Activated CD4-positive, alpha-beta T cell treated with anti-CD3 and anti-CD28 coated beads for 24 hours (primary cell): ENCODE results near the gene MEIS2.

ENCODE experiments used
- DNase-seq, 2 donors: peaks; one replicate each; pipeline ENCODE4 v3.0.0-alpha.2; 2020; ENCODE audit warnings: low read depth in 2 of 2

Gene MEIS2

DNA sequence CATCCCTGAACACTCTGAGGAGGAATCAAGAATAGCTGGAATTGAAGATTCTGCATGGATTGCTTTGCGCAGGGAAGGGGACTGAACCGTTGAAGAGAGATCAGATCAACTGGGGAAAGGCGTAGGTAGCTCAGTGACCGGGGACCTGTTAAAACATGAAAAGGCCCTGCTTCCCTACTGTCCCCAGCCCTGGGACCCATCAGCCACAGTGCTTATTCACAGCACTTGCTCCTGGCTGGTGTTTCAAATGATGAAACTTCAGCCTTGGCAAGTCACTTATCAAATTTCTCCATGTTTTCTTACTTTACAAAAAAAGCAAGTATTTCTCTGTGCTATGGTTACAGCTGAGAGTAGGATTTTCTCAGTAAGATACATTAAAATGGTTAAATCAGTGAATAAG lies 199.3 kb downstream of the MEIS2 start:
- no peak for DNase-seq

DNA sequence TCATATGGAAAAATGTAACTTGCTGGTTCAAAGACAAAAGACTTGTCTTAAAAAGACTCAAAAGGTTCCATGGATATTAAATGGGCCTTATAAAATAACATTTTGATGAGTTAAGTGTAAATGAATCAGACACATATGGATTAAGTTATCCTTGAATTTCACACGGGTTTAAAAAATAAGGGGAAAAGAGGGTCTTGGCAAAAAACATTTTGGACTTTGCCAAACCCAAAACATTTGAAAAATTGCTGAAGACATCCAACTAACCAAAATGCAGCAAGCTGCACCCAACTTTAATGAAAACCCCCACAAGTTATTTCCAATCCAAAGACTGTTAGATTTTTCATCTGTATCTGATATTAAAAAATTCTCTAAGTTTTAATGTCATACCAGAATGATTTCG lies 200.7 kb downstream of the MEIS2 start:
- DNase-seq, result no peak

GRCh38 chr15:36898536-36899126 lies 201.7 kb downstream of the MEIS2 start:
- no peak for DNase-seq

GRCh38 chr15:36897834-36898233 lies 202.5 kb downstream of the MEIS2 start:
- DNase-seq, result no peak

DNA sequence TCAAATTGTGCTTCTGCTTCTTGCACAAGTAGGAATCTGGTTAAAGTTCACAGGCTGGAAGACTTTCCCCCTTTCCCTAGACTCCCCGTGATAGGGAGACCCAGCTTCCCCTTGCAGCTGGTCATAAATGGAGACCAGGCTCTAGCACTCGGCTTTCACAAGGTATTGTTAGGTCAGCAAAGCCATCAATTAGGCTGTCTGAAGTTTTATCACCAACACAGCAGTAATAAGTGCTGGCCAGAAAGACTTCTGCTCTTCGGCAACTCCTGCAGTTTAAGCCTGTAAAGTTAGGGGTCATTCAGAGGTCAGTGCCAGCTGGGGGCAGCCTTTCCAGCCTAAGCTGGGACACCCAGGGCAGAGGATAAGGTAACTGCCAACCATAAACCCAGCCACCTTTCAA lies 203.4 kb downstream of the MEIS2 start:
- no peak for DNase-seq

DNA sequence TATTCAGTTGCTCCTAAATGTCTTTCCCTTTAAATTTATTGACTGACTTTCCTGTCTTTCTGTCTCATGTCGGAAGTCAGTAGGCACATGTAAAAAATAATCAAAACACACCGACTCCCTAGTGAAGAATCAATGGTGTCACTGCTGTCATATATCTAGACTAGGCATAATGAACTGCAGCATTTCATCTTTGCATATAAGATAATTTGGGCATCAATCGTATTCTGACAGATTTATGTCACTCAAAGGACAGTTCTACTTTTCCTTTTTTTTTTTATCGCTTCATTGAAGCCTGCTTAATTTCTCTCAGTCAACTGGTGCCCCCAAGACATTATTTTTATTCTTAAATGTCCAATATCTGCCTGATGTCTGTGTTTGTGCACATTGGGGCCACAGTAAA lies 206.3 kb downstream of the MEIS2 start:
- no peak for DNase-seq

DNA sequence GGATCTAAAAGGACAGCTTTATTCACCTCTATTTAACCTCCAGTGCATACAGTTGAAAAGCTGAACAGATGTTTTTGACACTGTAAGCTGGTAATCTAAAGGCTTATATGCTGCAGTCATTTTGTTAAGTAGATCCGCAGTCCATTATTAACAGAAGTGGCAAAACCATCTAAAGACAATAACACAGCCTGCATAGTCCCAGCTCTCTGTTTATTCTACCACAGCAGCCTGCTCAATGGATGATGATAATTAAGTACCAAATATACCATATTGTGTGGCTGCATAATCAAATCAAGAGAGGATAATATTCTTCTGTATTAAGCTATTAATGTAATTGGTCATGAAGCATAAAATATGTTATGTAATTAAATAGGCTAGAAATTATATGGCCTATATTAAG lies 207.1 kb downstream of the MEIS2 start:
- no peak for DNase-seq

DNA sequence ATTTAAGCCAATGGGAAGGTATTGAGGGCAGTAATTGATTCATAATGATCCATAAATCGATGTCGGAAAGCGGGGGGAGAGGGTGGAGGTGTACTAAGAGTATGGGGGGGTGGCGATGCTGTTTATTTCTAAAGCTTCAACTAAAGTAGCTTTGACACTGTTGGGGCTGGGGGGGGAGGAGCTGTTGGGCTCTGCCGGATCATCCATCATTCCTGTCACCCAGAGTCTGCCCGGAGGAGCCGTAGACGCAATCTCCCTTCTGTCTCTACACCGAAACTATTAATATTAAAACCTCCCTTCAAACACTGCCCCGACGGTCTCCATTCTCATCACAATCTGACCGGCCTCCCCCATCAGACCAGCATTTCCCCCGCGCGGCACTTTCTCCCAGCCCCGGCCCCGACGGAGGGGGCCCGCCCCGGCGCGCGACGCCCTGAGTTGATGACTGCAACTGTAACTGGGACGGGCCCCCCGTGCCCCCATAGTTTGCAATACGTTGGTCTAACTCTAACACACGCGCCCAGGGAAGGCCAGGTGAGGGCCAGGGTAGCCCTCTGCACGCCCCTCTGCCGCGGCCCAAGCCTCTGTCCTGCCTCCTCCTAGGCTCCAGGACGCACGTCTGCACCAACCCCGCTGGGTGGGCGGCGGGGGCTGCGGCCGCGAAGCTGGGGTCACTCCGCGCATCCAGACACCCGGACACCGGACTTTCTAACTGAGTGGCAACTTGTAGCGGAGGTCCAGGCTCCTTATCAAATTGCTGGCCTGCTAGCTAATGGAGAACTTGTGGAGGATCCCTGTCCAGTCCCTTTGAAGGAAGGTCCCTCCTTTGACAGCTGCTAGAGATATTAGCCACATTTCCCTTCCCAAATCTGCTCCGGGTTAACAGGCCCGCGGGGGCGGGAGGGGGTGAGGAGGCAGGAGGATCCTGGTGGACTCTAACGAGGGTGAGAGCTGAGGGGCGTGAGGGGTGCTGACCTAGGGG lies 212.0 kb downstream of the MEIS2 start:
- no peak for DNase-seq

GRCh38 chr15:36887214-36887961 lies 213.0 kb downstream of the MEIS2 start:
- no peak for DNase-seq

- no peak for DNase-seq
Observed at GRCh38 chr15:36886701-36887100, 213.6 kb downstream of the MEIS2 start.

GRCh38 chr15:36886191-36886590 lies 214.2 kb downstream of the MEIS2 start:
- no peak for DNase-seq

DNA sequence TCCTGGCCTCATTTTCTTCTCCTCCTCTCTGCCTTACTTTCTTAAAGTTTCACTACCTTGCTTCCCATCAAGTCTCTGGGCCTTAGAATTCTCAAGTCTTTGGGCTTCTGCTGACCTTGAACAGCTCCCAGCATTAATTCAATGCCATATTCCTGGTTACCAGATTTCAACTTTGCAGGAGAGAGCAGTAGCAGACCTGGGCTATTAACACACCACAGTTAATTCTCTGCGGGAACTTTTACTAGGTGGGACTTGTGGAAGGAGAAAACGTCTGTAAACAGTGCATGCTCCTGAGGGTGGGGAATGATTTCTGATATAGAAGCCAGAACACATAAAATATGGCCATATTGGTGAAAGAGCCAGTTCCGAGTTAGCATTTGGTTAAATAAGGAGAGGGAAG lies 214.6 kb downstream of the MEIS2 start:
- DNase-seq, result no peak

DNA sequence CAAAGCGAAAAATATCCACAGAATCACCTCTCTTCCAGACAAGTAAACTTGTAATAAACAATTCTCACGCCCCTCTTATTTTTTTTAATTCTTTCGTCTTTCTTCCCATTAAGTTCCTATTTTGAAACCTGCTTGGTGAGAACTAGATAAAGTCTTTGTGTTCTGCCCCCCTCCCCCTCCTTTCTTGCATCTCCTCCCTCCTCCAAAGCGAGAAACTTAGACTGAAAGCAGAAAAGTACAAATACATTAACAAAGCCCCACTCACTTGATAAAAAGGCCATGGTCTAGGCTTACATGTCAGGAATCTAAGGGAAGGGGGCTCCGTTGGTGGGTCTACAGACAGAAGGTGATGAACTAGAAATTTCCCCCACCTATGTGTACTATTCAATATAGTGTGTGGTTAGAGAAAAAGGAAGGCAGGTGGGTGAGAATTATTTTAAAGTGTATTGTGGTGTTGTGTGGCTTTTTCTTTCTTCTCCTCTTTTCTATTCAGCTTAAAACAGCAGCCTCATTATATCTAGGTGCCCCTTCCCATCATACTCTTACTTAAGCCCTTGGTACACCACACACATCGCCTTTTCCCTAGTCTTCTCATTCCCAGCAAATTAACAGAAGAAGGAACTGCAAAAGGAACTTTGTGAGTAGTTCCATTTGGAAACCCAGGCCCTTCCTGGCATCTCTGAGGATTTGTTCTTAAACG lies 215.3 kb downstream of the MEIS2 start:
- no peak for DNase-seq

GRCh38 chr15:36884518-36884875 lies 215.9 kb downstream of the MEIS2 start:
- no peak for DNase-seq

DNA sequence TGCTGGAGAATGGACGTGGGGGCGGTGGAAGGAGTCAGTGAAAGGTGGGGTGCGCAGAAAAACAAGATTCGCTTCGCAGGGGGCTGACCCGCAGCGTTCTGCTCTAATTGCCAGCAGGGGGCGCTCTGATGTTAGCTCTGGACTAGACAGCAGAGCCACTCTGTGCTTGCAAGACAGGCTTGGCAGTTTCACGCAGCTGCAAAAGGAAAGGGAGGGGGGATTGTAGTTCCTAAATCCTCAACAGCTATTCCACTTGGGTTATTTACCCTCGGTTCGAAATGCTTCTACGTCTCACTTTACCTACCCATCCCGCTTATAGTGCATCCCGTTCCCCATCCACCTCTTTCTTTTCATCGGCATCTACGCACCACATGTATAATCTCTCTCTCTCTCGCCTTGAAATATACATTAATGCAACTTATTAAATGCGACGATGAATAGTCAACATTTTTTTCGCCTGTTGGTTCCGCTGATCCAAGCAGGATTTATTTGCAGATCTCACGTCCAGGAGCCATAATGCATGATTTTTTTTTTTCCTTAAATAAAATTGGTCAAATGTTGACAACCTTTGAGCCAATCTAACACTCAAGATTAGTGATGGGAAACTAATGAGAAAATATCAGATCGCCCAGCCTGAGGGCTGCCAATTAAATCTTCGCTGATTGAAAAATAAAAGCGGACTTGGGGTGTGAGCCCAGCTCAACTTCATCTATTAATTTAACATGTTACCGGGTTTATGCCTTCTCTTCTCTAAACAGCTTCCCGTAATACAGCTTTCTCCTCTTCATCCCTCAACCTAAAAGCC lies 216.4 kb downstream of the MEIS2 start:
- DNase-seq, result peak; percentile 23 to 67

- no peak for DNase-seq
Observed at GRCh38 chr15:36882487-36883131, 217.7 kb downstream of the MEIS2 start.

GRCh38 chr15:36882056-36882455 lies 218.3 kb downstream of the MEIS2 start:
- no peak for DNase-seq

DNA sequence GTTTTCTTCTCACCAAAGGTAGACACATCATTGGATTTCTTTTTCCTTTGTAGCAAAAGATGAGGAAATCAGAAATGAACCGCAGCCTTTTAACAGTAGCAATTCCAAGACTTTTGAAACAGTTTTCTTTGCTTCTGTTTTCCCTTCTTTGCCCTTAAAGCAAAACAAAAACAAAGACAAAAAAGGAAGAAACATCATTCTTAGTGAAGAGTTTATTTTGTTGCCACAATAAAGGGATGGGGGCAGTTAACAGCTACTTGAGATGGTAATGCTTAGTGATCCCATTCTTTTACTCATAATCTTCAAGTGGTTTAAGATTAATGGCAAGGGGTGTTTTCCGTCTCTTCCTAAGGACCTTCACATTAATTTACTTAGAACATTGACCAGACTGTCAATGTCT lies 218.8 kb downstream of the MEIS2 start:
- no peak for DNase-seq

DNA sequence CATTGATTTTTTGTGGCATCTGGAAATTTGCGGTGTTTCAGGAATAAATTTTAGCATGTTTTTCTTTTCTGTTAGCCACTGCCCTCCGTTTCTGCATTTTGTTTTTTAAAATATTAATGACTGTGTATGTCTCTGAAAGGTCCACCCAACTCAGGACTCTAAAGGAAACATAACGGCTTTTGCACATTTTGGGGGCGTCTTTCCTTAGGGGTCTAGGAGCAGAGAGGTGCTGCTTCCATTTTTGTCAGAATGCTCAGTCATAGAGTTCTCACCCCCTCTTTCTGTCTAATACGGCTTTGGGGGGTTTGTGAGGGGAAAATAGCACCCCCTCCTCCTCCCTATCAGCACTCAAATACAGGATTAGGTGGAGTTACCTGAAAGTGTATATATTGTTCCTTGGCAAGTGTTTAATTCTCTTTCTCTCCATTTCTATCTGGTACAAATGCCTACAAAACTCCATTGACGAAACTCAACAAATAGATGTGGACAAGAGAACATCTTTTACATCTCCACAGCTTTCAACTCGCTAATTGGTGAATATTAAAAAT lies 219.4 kb downstream of the MEIS2 start:
- DNase-seq, result no peak

DNA sequence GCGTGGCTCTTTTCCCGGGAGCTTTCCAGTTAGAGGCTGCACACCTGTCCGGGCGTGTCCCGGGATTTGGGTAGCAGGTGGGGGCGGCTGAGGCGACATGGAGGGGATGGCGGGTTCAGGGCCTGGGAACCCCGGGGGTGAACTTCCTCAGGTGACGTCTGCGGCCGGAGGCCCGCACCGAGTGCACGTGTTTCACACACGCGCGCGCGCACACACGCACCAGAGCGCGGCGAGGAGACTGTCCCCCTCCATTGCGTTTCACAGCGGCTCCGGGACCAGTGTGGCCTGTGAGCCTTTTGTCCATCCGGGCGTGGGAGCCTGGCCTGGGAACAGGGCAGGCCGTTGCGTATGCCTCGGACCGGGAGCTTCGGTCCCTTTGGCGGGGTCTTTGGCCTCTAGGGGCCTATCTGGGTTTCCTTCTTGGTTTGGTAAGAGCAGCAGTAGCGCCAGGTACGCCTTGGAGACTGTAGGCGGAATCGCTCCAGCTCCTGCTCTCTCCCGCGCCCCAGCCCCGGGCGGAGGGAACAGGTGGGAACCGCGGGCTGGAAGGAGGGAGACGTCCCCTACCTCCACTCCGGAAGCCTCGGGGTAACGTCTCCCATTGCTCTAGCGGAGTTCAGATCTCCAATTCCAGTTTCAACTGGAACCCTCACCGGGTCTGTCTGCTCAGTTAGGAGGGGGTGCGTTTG lies 220.0 kb downstream of the MEIS2 start:
- no peak for DNase-seq
